Sciatic nerve (tissue), 2 donors: ENCODE measurements around the gene CROCC2. TPM values are rescaled to one million over a fixed set of nuclear protein-coding genes. Genes with fewer than 3 reads are reported as not detected.

ENCODE experiments used
- ATAC-seq: fragments of 200-7000 bp; cut with Tn5 transposase; one replicate; pipeline ENCODE4 v1.9.1; 2020; ENCODE audit warnings: mild to moderate bottlenecking, moderate library complexity
- DNase-seq: peaks from one replicate; pipeline ENCODE4 v3.0.0-alpha.2; 2020; ENCODE audit warnings: low spot score
- intact Hi-C: fragments of 100-400 bp; cut with DNase I; formaldehyde crosslinking; loops from one replicate; pipeline ENCODE4 v1.14.2; 2022
- total RNA-seq: library from RNA; stranded (reverse); fragmentation: NEBNext Ultra II Directional; extraction: Animal tissue kit (Norgen Biotek cat#: 25700); gene quantifications from one replicate; pipeline ENCODE4 v1.2.1, GENCODE V29; 2021
- donor health status: DM: no; HTN: no; CAD: no.
- donor health status: DM: no; HTN: no; CAD: no.

CROCC2 gene
- total RNA-seq, 1 donor from 2014 or later = 0.18 TPM

- intact Hi-C loops = no loop called here
- DNase-seq = no peak
- no peak for ATAC-seq
These were observed 5.8 kb upstream of the CROCC2 start for GRCh38 chr2:240900141-240900860.

GRCh38 chr2:240901986-240902614, 4.0 kb upstream of the CROCC2 start:
- ATAC-seq = no peak
- DNase-seq = no peak
- intact Hi-C loops = no loop called here

- ATAC-seq = no peak
- no peak for DNase-seq
- intact Hi-C loops = no loop called here
These were observed 3.5 kb upstream of the CROCC2 start for GRCh38 chr2:240902615-240903041.

- DNase-seq = no peak
- intact Hi-C loops = no loop called here
- no peak for ATAC-seq
These were observed 2.7 kb upstream of the CROCC2 start for GRCh38 chr2:240903191-240904060.

- intact Hi-C loops = no loop called here
- peak; percentile 25 for ATAC-seq
These were observed 1.6 kb upstream of the CROCC2 start for GRCh38 chr2:240904216-240905175.

GRCh38 chr2:240905176-240905781, 857 bp upstream of the CROCC2 start:
- ATAC-seq (no peak), DNase-seq (no peak)
- intact Hi-C loops = no loop called here

More at GRCh38 chr2:240904216-240905175, 1.6 kb upstream of the CROCC2 start:
- no peak for DNase-seq

- ATAC-seq (no peak), DNase-seq (no peak)
- intact Hi-C loops = no loop called here
These were observed 915 bp downstream of the CROCC2 start for GRCh38 chr2:240906911-240907590.

- intact Hi-C loops = no loop called here
These were observed 3.3 kb downstream of the CROCC2 start for GRCh38 chr2:240909216-240909974.

GRCh38 chr2:240911641-240912265, 5.6 kb downstream of the CROCC2 start:
- DNase-seq = no peak
- no peak for ATAC-seq
- intact Hi-C loops = loop anchor here (10.0 kb wide), 1 partner anchor 83 kb away; the partner anchor contains the start of gene SNED1

More at GRCh38 chr2:240909216-240909974, 3.3 kb downstream of the CROCC2 start:
- DNase-seq = no peak
- ATAC-seq = no peak

GRCh38 chr2:240912878-240913809, 7.0 kb downstream of the CROCC2 start:
- DNase-seq = no peak
- no peak for ATAC-seq
- intact Hi-C loops = loop anchor here (10.0 kb wide), 1 partner anchor 82 kb away; the partner anchor contains the start of gene SNED1

GRCh38 chr2:240913810-240914644, 7.9 kb downstream of the CROCC2 start:
- peak; percentile 78 for ATAC-seq
- intact Hi-C loops = loop anchor here (10.0 kb wide), 1 partner anchor 81 kb away; the partner anchor contains the start of gene SNED1
- peak; percentile 90 for DNase-seq

GRCh38 chr2:240914645-240915525, 8.7 kb downstream of the CROCC2 start:
- DNase-seq = no peak
- ATAC-seq = peak; percentile 27
- intact Hi-C loops = loop anchor here (10.0 kb wide), 1 partner anchor 80 kb away; the partner anchor contains the start of gene SNED1
